ENCODE data around the gene SPART.

SPART gene

DNA sequence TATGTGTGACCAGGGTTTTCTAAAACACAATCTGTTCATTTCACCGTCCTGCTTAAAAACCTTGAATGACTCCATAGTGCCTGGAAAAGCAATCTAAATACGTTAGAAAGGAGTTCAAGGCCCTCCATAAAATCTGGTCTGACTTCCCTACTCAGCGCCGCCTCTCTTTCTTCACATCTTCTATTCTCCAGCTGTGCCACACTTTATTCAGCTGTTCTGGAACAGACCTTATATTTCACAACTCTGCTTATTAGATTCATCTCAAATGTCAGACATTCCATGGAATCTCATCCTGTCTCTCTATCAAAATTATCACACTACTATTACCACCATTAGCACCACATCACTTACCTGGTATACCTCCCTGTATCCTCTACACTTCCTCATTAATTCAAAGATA, 19.8 kb upstream of the SPART start:
- no peaks in the 10 kb centered on the region for H3K9me3 ChIP-seq (ENCODE audit: control insufficient read depth in 2 of 2, low read length in 2 of 2)
- no peaks in the 10 kb centered on the region for H3K4me1 ChIP-seq (ENCODE audit: control insufficient read depth in 2 of 2, insufficient read depth in 2 of 2, low read length in 2 of 2)
- H3K9ac ChIP-seq (ENCODE audit: low read depth in 1 of 2, low read length in 2 of 2), result no peak overlapping the region
- H3K27ac ChIP-seq (ENCODE audit: low read depth in 2 of 2, low read length in 2 of 2), result no peak overlapping the region
- H3K27me3 ChIP-seq (ENCODE audit: control insufficient read depth in 2 of 2, insufficient read depth in 2 of 2, low read length in 2 of 2), result no peaks in the 10 kb centered on the region
- H3K4me3 ChIP-seq (ENCODE audit: low read length in 2 of 2), result no peak overlapping the region
- H3K36me3 ChIP-seq (ENCODE audit: control insufficient read depth in 2 of 2, insufficient read depth in 2 of 2, low read length in 2 of 2), result no peaks in the 10 kb centered on the region

DNA sequence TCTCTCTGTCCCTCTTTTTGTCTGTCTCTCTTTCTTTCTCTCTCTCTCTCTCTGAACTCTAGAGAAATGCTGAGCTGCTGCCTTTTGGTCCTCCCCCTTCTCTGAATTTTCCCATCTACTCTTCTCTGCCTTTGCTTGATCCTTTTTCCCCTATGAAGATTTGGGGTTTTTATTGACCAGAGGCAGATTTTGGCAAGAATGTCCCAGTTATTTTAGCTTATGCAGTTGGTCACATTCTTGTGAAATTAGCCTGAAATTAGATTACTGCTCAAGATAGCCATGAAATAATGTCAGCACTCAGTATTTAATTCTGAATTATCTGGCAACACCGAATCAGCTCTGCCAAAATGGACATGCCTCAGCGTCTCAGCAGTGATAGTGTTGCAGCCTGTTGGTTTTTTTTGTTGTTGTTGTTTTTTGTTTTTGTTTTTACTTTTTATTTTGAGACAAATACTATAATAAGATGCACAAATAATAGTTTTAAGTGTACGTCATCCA, 17.2 kb upstream of the SPART start:
- Histone ChIP-seq H3K9ac (ENCODE audit: low read depth in 1 of 2, low read length in 2 of 2) (no peak overlapping the region), H3K4me3 (ENCODE audit: low read length in 2 of 2) (no peak overlapping the region), H3K4me1 (ENCODE audit: control insufficient read depth in 2 of 2, insufficient read depth in 2 of 2, low read length in 2 of 2) (no peaks in the 10 kb centered on the region), H3K27ac (ENCODE audit: low read depth in 2 of 2, low read length in 2 of 2) (no peak overlapping the region), H3K9me3 (ENCODE audit: control insufficient read depth in 2 of 2, low read length in 2 of 2) (no peaks in the 10 kb centered on the region), H3K27me3 (ENCODE audit: control insufficient read depth in 2 of 2, insufficient read depth in 2 of 2, low read length in 2 of 2) (no peaks in the 10 kb centered on the region), H3K36me3 (ENCODE audit: control insufficient read depth in 2 of 2, insufficient read depth in 2 of 2, low read length in 2 of 2) (no peaks in the 10 kb centered on the region)

GRCh38 chr13:36362914-36363313, 16.7 kb upstream of the SPART start:
- H3K36me3 ChIP-seq (ENCODE audit: control insufficient read depth in 2 of 2, insufficient read depth in 2 of 2, low read length in 2 of 2), result no peaks in the 10 kb centered on the region
- no peak overlapping the region for H3K27ac ChIP-seq (ENCODE audit: low read depth in 2 of 2, low read length in 2 of 2)
- no peak overlapping the region for H3K9ac ChIP-seq (ENCODE audit: low read depth in 1 of 2, low read length in 2 of 2)

DNA sequence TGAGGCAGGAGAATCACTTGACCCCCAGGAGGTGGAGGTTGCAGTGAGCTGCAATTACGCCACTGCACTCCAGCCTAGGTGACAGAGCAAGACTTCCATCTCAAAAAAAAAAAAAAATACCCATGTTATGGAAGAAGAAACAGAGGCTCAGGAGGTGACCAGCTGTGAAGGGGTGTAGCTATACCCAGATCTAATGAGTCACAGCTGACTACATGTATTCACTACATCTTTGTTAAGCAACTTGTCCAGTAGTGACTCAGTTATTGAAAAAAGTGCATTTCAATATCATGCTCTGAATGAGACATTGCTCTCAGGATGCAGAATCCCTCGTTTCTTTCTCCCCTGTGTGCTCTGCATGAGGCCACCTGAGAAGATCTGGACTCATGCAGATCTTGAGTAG, 16.1 kb upstream of the SPART start:
- Histone ChIP-seq H3K27ac (ENCODE audit: low read depth in 2 of 2, low read length in 2 of 2) (no peak overlapping the region), H3K9me3 (ENCODE audit: control insufficient read depth in 2 of 2, low read length in 2 of 2) (no peaks in the 10 kb centered on the region), H3K9ac (ENCODE audit: low read depth in 1 of 2, low read length in 2 of 2) (no peak overlapping the region), H3K4me1 (ENCODE audit: control insufficient read depth in 2 of 2, insufficient read depth in 2 of 2, low read length in 2 of 2) (no peaks in the 10 kb centered on the region), H3K36me3 (ENCODE audit: control insufficient read depth in 2 of 2, insufficient read depth in 2 of 2, low read length in 2 of 2) (no peaks in the 10 kb centered on the region), H3K4me3 (ENCODE audit: low read length in 2 of 2) (no peak overlapping the region), H3K27me3 (ENCODE audit: control insufficient read depth in 2 of 2, insufficient read depth in 2 of 2, low read length in 2 of 2) (no peaks in the 10 kb centered on the region)

More at GRCh38 chr13:36362914-36363313, 16.7 kb upstream of the SPART start:
- H3K4me3 ChIP-seq (ENCODE audit: low read length in 2 of 2), result no peak overlapping the region
- H3K9me3 ChIP-seq (ENCODE audit: control insufficient read depth in 2 of 2, low read length in 2 of 2), result no peaks in the 10 kb centered on the region
- no peaks in the 10 kb centered on the region for H3K27me3 ChIP-seq (ENCODE audit: control insufficient read depth in 2 of 2, insufficient read depth in 2 of 2, low read length in 2 of 2)
- H3K4me1 ChIP-seq (ENCODE audit: control insufficient read depth in 2 of 2, insufficient read depth in 2 of 2, low read length in 2 of 2), result no peaks in the 10 kb centered on the region

GRCh38 chr13:36360903-36361302, 14.7 kb upstream of the SPART start:
- Histone ChIP-seq H3K27ac (ENCODE audit: low read depth in 2 of 2, low read length in 2 of 2) (no peak overlapping the region), H3K36me3 (ENCODE audit: control insufficient read depth in 2 of 2, insufficient read depth in 2 of 2, low read length in 2 of 2) (no peaks in the 10 kb centered on the region), H3K9ac (ENCODE audit: low read depth in 1 of 2, low read length in 2 of 2) (no peak overlapping the region), H3K4me3 (ENCODE audit: low read length in 2 of 2) (no peak overlapping the region), H3K4me1 (ENCODE audit: control insufficient read depth in 2 of 2, insufficient read depth in 2 of 2, low read length in 2 of 2) (no peaks in the 10 kb centered on the region), H3K27me3 (ENCODE audit: control insufficient read depth in 2 of 2, insufficient read depth in 2 of 2, low read length in 2 of 2) (no peaks in the 10 kb centered on the region), H3K9me3 (ENCODE audit: control insufficient read depth in 2 of 2, low read length in 2 of 2) (no peaks in the 10 kb centered on the region)

- Histone ChIP-seq H3K9me3 (ENCODE audit: control insufficient read depth in 2 of 2, low read length in 2 of 2) (no peaks in the 10 kb centered on the region), H3K4me1 (ENCODE audit: control insufficient read depth in 2 of 2, insufficient read depth in 2 of 2, low read length in 2 of 2) (no peaks in the 10 kb centered on the region), H3K4me3 (ENCODE audit: low read length in 2 of 2) (no peak overlapping the region), H3K9ac (ENCODE audit: low read depth in 1 of 2, low read length in 2 of 2) (no peak overlapping the region), H3K27me3 (ENCODE audit: control insufficient read depth in 2 of 2, insufficient read depth in 2 of 2, low read length in 2 of 2) (no peaks in the 10 kb centered on the region), H3K36me3 (ENCODE audit: control insufficient read depth in 2 of 2, insufficient read depth in 2 of 2, low read length in 2 of 2) (no peaks in the 10 kb centered on the region), H3K27ac (ENCODE audit: low read depth in 2 of 2, low read length in 2 of 2) (no peak overlapping the region)
Observed at GRCh38 chr13:36359301-36359950, 13.2 kb upstream of the SPART start.

DNA sequence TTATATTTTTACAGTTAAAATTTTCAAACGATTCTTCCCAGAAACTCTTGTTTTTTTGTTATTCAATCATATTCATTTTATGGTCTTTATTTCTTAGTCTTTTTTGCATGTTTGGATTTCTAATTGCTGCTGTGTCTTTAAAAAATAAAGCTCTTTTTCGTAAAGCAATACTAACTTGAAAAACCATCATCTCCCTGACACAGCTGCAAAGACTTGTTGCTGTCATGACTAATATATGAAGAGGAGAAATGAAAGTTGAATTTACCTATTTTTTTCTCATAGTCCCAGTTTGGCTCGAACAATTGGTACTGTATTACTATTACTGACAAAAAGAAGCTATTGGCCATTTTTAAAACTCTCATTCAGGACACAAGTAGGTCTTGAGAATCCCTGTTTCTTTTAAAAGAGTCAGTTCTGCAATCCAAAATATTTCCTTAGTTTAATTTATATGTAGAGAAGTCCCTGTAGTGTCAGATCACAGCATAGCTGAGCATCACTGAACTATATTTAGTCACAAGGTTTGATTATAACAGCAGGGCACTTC, 12.1 kb upstream of the SPART start:
- no peaks in the 10 kb centered on the region for H3K9me3 ChIP-seq (ENCODE audit: control insufficient read depth in 2 of 2, low read length in 2 of 2)
- H3K4me1 ChIP-seq (ENCODE audit: control insufficient read depth in 2 of 2, insufficient read depth in 2 of 2, low read length in 2 of 2), result no peaks in the 10 kb centered on the region
- no peaks in the 10 kb centered on the region for H3K27me3 ChIP-seq (ENCODE audit: control insufficient read depth in 2 of 2, insufficient read depth in 2 of 2, low read length in 2 of 2)
- H3K36me3 ChIP-seq (ENCODE audit: control insufficient read depth in 2 of 2, insufficient read depth in 2 of 2, low read length in 2 of 2), result no peaks in the 10 kb centered on the region
- no peak overlapping the region for H3K27ac ChIP-seq (ENCODE audit: low read depth in 2 of 2, low read length in 2 of 2)
- no peak overlapping the region for H3K9ac ChIP-seq (ENCODE audit: low read depth in 1 of 2, low read length in 2 of 2)
- H3K4me3 ChIP-seq (ENCODE audit: low read length in 2 of 2), result no peak overlapping the region

GRCh38 chr13:36357692-36358091, 11.5 kb upstream of the SPART start:
- no peaks in the 10 kb centered on the region for H3K4me1 ChIP-seq (ENCODE audit: control insufficient read depth in 2 of 2, insufficient read depth in 2 of 2, low read length in 2 of 2)
- no peaks in the 10 kb centered on the region for H3K9me3 ChIP-seq (ENCODE audit: control insufficient read depth in 2 of 2, low read length in 2 of 2)
- H3K9ac ChIP-seq (ENCODE audit: low read depth in 1 of 2, low read length in 2 of 2), result no peak overlapping the region
- H3K36me3 ChIP-seq (ENCODE audit: control insufficient read depth in 2 of 2, insufficient read depth in 2 of 2, low read length in 2 of 2), result no peaks in the 10 kb centered on the region
- H3K4me3 ChIP-seq (ENCODE audit: low read length in 2 of 2), result no peak overlapping the region
- no peaks in the 10 kb centered on the region for H3K27me3 ChIP-seq (ENCODE audit: control insufficient read depth in 2 of 2, insufficient read depth in 2 of 2, low read length in 2 of 2)
- no peak overlapping the region for H3K27ac ChIP-seq (ENCODE audit: low read depth in 2 of 2, low read length in 2 of 2)

DNA sequence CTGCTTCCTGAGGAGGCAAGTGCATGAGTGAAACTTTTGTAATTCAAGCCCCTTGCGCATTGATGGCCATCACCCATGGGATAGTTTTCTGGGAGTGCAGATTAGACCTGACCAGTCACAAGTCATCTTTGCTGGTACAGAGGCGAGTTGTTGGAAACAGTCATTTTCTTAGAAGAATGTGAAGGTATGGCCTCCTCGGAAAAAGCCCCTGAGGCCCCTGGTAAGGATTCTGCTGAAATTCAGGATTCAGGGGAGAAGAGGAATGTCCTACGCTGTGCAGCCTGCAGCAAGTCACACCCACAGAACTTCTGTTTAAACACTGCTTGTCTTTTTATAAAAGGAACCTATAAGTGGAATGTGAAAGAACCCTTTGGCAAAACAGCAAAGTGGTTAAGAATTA, 11.0 kb upstream of the SPART start:
- H3K4me3 ChIP-seq (ENCODE audit: low read length in 2 of 2), result no peak overlapping the region
- H3K4me1 ChIP-seq (ENCODE audit: control insufficient read depth in 2 of 2, insufficient read depth in 2 of 2, low read length in 2 of 2), result no peaks in the 10 kb centered on the region
- H3K27me3 ChIP-seq (ENCODE audit: control insufficient read depth in 2 of 2, insufficient read depth in 2 of 2, low read length in 2 of 2), result no peaks in the 10 kb centered on the region
- no peak overlapping the region for H3K9ac ChIP-seq (ENCODE audit: low read depth in 1 of 2, low read length in 2 of 2)
- H3K9me3 ChIP-seq (ENCODE audit: control insufficient read depth in 2 of 2, low read length in 2 of 2), result no peaks in the 10 kb centered on the region
- H3K36me3 ChIP-seq (ENCODE audit: control insufficient read depth in 2 of 2, insufficient read depth in 2 of 2, low read length in 2 of 2), result no peaks in the 10 kb centered on the region
- H3K27ac ChIP-seq (ENCODE audit: low read depth in 2 of 2, low read length in 2 of 2), result no peak overlapping the region

DNA sequence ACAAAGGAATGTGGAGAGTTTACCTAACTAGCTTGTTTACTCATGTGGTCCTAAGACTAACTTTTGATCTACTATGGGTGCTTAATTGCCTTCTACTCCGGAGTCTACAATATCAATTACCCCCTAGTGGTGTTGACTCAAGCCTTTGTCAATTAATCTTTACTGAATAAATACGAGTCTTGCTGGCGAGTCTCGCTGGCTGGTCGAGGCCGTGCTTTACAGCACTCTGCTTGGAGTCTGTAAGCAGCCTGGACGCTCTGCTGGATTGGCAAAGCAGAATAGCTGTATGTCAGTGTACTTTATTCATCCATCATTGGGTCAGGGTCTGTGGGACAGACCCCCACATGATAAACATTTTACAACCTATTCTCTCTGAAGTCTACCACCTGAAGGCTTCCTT, 9.9 kb upstream of the SPART start:
- no peaks in the 10 kb centered on the region for H3K9me3 ChIP-seq (ENCODE audit: control insufficient read depth in 2 of 2, low read length in 2 of 2)
- H3K4me3 ChIP-seq (ENCODE audit: low read length in 2 of 2), result no peak overlapping the region
- no peaks in the 10 kb centered on the region for H3K36me3 ChIP-seq (ENCODE audit: control insufficient read depth in 2 of 2, insufficient read depth in 2 of 2, low read length in 2 of 2)
- no peaks in the 10 kb centered on the region for H3K27me3 ChIP-seq (ENCODE audit: control insufficient read depth in 2 of 2, insufficient read depth in 2 of 2, low read length in 2 of 2)
- no peak overlapping the region for H3K27ac ChIP-seq (ENCODE audit: low read depth in 2 of 2, low read length in 2 of 2)
- no peak overlapping the region for H3K9ac ChIP-seq (ENCODE audit: low read depth in 1 of 2, low read length in 2 of 2)
- H3K4me1 ChIP-seq (ENCODE audit: control insufficient read depth in 2 of 2, insufficient read depth in 2 of 2, low read length in 2 of 2), result no peaks in the 10 kb centered on the region
